TTC549 (cell line): ENCODE measurements around the gene PPP3R1.

ENCODE experiments used
- FAIRE-seq: peaks from 2 replicates; lab custom pipeline; 2012; peaks lifted over from hg19 to GRCh38; lab: Jason Lieb, UNC

PPP3R1 gene, protein sequence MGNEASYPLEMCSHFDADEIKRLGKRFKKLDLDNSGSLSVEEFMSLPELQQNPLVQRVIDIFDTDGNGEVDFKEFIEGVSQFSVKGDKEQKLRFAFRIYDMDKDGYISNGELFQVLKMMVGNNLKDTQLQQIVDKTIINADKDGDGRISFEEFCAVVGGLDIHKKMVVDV

DNA sequence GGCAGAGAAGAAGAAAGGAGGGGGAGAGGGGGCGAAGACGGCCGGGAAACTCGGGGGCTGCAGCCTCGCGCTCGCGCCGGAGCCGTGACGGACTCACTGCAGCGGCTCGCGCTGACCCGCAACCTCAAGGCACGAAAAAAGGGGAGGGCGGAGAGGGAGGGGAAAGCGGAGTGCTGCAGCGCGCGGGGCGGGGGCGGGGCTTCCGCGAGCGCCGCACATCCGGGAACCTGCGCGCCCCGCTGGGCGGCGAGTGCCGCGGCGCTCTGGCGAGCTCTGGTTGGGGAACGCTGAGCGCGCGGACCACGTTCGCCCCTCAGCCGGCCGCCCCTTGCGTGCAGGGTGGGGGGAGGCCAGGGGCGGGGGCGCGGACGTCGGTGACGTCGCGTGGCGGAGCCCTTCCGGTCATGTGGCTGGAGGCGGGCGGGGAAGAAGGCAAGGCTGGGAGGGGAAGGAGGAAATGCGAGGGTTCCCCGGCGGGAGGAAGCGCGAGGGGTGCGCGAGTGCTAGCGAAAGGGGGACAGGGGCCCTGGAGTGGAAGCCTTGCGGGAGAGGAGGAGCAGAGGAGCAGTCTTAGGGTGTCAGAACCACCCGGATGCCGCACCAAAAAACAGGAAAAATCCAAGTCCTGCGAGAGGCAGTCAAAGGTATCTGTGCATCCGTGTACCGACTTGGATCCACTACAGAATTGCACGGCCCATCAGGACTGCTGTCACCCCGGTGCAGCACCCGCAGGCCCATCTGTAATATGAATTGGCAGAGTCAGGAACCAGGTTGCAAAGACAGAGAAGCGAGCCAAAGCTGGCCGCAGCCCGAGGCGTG is at the start of gene PPP3R1:
PPP3R1 (minus strand) TSS at position 133 of the 819 bp plus-strand sequence. CDS start 405 bp downstream, outside the sequence.
- FAIRE-seq = no peak

DNA sequence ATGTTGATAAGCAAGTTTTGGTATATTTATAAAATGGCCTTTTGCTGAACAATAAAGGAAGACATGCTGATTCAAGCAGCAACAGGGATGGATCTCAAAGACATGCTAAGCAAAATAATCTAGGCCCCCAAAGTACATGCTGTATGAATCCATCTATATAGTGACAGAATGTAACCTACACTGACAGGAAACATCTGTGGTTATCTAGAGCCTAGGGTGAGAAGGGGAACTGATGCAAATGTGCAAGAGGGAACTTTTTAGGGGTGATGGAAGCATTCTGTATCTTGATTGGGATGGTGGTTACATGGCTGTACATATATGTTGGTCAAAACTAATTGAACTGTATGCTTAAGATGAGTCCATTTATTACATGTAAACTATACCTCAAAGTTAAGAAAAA is 43.2 kb upstream of the PPP3R1 start:
- no peak for FAIRE-seq

DNA sequence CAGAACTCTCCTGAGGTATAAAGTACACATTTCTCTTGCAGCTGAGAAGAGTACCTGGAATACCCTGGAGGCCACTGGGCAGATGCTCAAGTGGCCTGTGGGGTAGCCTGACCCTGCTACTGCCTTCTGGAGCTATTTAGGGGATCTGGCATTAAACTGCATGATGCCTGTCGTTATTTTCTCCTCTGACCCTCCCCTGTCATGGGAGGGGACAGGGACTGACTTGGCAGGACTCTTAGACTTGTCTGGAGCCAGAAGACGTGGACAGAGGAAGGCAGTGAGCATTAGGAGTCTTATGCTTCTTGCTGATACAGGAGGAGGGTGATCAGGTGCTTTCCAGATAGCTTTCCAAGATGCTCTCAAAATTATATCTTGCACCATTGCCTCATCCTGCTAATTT is 42.6 kb upstream of the PPP3R1 start:
- FAIRE-seq = no peak

DNA sequence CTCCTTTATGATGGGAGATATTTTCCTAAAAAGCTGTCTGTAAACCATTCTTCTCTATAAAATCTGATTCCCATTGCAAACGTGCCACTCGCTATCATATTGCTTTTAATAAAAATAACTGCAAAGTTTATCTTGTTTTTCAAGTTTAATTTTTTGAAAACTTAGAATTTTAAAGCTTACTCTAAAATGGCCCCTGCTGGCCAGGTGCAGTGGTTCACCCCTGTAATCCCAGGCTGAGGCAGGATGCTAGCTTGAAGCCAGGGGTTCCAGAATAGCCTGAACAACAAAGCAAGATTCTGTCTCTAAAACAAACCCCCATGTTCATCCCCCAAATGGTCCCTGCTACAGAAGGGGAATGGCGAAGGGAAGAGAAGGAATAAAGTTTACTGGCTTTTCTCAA is 41.9 kb upstream of the PPP3R1 start:
- no peak for FAIRE-seq

GRCh38 chr2:68293755-68294154 is 41.4 kb upstream of the PPP3R1 start:
- no peak for FAIRE-seq

DNA sequence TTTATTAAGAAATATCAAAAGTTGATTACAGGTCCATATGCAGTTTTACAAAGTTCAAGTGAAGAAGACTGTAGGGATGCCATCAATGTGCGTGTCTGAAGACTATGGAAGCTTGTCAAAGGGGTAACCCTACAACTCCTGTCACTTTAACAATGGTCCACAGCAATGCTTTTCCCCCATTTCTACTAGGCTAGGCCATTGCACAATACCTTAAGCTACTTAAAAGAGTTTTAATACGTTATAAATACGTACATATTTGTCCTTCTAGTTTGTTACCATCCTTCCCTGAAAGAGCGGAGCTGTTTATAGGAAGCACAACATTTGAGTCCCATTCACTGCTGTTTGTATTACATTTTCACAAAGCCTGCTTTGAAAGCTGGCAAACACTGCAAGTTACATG is 40.7 kb upstream of the PPP3R1 start:
- FAIRE-seq = no peak

GRCh38 chr2:68292108-68292710 is 39.9 kb upstream of the PPP3R1 start:
- peak; percentile 53 for FAIRE-seq

- no peak for FAIRE-seq
Measured at GRCh38 chr2:68291314-68291713, 39.0 kb upstream of the PPP3R1 start.

DNA sequence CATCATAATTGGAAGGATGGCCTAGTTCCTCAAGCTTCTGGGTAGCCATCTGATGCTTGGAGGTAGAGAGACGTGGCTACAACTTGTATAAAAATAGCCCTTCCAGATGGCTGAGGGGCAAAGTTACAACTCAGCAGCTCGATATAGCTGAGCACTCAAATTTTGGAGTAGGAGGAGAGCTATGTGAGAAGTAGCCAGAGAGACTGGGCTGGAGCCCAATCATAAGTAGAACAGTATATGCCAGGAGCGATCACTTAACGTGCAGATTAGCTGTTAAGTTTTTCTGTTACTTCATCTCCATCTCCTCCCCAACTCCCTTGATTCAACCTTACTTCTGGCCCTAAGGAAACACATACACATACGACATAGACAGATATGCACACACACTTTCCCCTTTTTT is 38.6 kb upstream of the PPP3R1 start:
- FAIRE-seq = no peak

- FAIRE-seq = no peak
Measured at GRCh38 chr2:68287580-68288441, 35.5 kb upstream of the PPP3R1 start.

DNA sequence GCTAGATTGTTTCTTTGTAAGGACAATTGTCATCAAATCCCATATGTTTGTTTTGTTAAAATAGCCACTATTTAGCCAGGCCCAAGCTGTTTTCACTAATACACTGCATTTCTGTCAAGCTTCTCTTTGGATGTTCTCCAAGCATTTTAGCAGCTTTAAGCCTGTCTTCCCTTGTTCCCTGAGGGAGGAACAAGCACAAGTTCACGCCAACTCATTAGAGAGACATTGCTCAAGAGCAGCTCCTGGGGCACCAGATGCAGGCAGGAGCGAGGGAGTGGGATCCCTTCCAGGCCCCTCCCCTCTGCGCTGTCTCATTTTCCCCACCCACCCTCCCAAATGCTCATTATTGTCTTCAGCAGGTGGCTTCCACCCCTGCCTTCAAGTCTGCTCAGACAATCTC is 32.6 kb upstream of the PPP3R1 start:
- FAIRE-seq = no peak

GRCh38 chr2:68283419-68283812 is 31.1 kb upstream of the PPP3R1 start:
- no peak for FAIRE-seq

DNA sequence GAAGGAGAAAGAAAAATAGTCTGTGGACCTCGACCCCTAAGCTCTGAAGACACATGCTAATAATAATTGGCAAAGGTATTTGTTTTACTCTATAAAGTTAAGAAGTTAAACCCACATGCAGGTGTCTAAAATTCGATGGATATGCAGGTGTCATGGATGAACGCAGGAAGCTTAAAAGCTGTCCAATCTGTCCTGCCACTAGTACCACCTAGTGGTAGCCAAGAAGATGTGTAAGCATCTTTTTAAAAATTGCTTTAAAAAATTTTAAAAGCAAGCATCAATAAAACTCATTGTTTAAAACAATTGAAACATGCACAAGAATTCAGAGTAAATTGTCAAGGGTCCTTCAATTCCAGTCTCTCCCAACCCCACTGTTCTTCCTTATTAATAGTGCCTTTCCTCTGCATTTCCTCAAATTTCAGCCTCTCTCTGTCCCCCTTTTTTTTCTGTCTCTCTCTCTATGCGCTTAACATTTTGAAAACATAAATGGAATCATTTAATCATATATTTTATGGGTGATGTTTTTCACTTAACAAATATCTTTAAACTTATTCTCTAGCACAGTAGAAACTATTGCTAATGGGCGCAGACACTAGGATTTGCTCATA is 30.6 kb upstream of the PPP3R1 start:
- peak; percentile 86 for FAIRE-seq

DNA sequence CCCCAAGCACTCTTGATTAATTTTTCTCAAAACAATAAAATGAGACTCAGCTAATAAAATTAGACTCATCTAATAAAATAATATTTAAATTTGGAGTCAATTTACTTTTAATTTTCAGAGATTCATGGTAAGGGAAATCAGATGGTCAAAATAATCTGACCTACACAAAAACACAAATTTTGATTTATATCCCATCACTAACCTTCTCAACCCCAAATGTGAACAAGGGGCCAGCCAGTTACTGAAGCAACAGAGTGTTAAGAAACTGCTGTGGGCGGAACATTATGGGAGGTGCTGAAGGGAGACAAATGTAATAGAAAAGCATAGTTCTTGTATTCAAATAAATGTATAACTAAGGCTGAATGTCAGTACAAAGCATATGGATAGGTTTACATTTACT is 28.5 kb upstream of the PPP3R1 start:
- FAIRE-seq = no peak

GRCh38 chr2:68280348-68280747 is 28.0 kb upstream of the PPP3R1 start:
- no peak for FAIRE-seq

GRCh38 chr2:68279691-68280090 is 27.4 kb upstream of the PPP3R1 start:
- no peak for FAIRE-seq

DNA sequence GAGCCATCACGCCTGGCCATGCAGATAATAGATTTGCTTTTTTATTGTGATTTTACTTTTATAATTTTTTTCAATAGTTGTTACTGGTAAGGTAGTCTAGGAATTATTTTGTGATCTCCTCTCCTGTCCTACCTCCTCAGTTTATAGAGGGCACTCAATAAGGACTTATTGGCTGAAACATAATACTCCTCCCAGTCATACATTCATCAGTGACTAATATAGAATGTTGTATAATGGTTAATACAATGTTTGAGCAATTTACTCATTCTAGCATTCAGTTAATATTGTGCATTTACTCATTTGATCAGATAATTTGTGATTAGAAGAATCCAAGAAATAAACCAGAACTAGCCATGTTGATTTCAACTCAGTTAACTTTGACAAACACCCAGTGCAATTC is 25.8 kb upstream of the PPP3R1 start:
- FAIRE-seq = no peak

DNA sequence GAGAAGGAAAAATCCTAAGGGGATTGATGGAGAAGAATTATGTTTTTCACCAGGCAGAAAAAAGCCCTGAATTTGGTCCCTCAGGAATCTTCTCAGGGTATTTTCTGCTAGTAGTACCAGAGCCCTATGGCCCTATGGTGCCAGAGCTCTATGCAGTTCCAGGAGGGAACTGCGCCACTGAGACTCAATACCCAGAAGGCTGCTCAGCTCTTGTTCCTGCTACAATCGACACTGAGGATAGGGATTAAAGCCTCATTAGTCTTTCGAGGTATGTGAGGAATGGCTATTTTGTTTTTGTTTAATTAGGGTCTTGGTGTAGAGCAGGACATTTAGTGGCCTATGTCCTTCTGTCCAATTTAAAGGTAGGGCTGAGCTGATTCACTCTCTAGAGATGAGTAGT is 21.7 kb upstream of the PPP3R1 start:
- no peak for FAIRE-seq

DNA sequence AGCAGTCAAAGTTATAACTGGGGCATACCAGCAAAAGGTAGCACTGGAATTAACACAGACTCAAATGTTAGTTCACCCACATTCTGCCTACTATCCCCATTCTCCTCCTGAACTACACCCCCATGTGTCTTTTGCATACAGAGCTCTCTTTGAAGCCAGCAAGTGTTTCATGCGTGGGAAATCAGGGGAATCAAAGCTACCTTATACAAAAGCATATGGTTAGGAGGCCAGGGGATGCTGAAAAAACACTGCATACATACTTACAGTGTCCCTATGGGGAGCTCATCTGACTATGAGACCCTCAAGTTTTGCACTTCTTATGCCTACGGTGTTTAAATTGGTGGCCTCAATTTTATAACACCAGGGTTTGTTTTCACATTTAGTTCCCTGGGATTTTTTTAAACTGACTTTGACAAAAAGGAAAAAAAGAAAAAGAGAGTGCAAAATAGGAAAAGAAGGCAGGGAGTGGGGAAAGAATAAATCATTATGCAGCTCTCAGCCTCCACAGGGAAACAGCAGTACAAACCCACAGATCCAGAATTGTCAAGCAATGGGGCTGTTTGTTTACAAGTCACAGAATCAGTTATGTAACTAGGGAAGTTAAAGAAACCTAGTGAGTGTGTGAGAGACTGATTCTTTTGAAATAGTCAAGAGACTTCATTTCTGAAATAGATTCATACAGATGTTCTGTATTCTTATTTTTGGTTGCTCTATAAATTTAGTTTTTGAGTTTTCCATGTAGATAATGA is 20.1 kb upstream of the PPP3R1 start:
- no peak for FAIRE-seq

DNA sequence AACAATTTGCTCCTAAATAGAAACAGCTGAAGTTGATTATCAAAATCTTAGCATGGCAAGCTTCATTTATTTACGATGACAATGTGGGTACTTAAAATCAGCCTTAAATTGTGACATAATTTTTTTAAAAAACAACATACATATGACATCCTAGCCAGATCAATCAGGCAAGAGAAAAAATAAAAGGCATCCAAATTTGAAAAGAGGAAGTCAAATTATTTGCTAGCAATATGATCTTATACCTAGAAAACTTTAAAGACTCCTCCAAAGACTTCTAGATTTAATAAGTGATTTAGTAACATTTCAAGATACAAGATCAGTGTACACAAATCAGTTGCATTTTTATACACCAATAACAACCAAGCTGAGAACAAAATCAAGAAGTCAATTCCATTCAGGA is 14.3 kb upstream of the PPP3R1 start:
- no peak for FAIRE-seq

GRCh38 chr2:68263632-68264031 is 11.3 kb upstream of the PPP3R1 start:
- no peak for FAIRE-seq

DNA sequence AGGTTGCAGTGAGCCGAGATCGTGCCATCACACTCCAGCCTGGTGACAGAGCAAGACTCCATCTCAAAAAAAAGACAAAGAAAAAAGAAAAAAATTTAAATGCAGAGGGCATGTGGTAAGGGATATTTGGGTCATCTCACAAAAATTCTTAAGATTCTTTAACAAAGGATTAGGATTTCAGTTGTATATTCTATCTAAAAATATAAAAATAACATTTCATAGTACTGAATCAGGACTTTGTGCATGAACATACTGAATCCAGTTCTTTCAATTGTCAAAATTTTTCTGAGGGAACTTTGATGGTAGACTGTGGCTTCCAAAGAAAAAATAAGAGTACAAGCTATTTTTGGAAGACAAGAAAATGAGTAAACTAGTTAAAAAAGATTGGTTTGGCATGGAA is 6.5 kb upstream of the PPP3R1 start:
- no peak for FAIRE-seq
